H1 (cell line): ENCODE measurements around the gene CFD. TPM values are rescaled to one million over a fixed set of nuclear protein-coding genes. Genes with fewer than 3 reads are reported as not detected.

ENCODE experiments used
- CTCF ChIA-PET: fragments of 300-600 bp; sonication (Branson Sonifier 250); formaldehyde crosslinking; loops from one replicate; lab custom pipeline; 2021; ENCODE audit not compliant: partially characterized antibody; lab: Charles Lee
- POLR2A ChIA-PET: fragments of 300-600 bp; sonication (Branson Sonifier 250); formaldehyde crosslinking; loops from one replicate; lab custom pipeline; 2021; ENCODE audit warnings: inconsistent platforms; ENCODE audit not compliant: partially characterized antibody; lab: Charles Lee
- DNase-seq, 2 experiments: peaks; one replicate each; pipeline versions ENCODE4 v3.0.0 to v3.0.0-alpha.2; 2010 to 2022; ENCODE audit warnings: low spot score in 2 of 2, low read depth in 1 of 2, mixed read lengths in 1 of 2
- FAIRE-seq: peaks from 2 replicates; lab custom pipeline; 2011; peaks lifted over from hg19 to GRCh38; lab: Jason Lieb, UNC
- H2AFZ ChIP-seq: 2 replicates; pipeline ENCODE4 v1.8.1; 2012; ENCODE audit warnings: low read length, inconsistent platforms
- H2AK5ac ChIP-seq: 2 replicates; pipeline ENCODE4 v1.6.1; 2013; ENCODE audit warnings: low read depth, low read length
- H2BK120ac ChIP-seq: replicated peaks from 2 replicates; pipeline ENCODE3; 2013; ENCODE audit warnings: low read depth, low read length, inconsistent platforms
- H2BK12ac ChIP-seq: 2 replicates; pipeline ENCODE4 v1.6.1; 2013; ENCODE audit warnings: low read depth, low read length
- H2BK15ac ChIP-seq: 2 replicates; pipeline ENCODE4 v1.6.1; 2013; ENCODE audit warnings: low read length
- H2BK20ac ChIP-seq: 2 replicates; pipeline ENCODE4 v1.6.1; 2013; ENCODE audit warnings: low read length
- H2BK5ac ChIP-seq: 2 replicates; pipeline ENCODE4 v1.6.1; 2013; ENCODE audit warnings: low read depth, low read length
- H3K14ac ChIP-seq: 2 replicates; pipeline ENCODE4 v1.6.1; 2013; ENCODE audit warnings: inconsistent platforms; ENCODE audit not compliant: insufficient read length
- H3K18ac ChIP-seq: 2 replicates; pipeline ENCODE4 v1.6.1; 2013; ENCODE audit warnings: low read length; ENCODE audit errors: extremely low read depth
- H3K23ac ChIP-seq: 2 replicates; pipeline ENCODE4 v1.6.1; 2013; ENCODE audit warnings: inconsistent platforms; ENCODE audit not compliant: insufficient read length
- H3K23me2 ChIP-seq: 2 replicates; pipeline ENCODE4 v1.6.1; 2013; ENCODE audit warnings: low read depth, low read length
- H3K27ac ChIP-seq: 2 replicates; pipeline ENCODE4 v1.6.1; 2011; ENCODE audit warnings: low read depth, low read length, inconsistent platforms
- H3K27me3 ChIP-seq, 4 experiments: replicated peaks in 1 of 4; 1 replicate in 1 of 4; 2 replicates in 3 of 4; pipeline versions ENCODE4 v1.6.1 to v1.8.1; 2011 to 2013; ENCODE audit warnings: low read length in 3 of 4, mild to moderate bottlenecking in 3 of 4, inconsistent platforms in 2 of 4, mixed read lengths in 2 of 4, moderate library complexity in 1 of 4; ENCODE audit not compliant: control insufficient read depth in 3 of 4, insufficient read depth in 3 of 4; ENCODE audit errors: extremely low read depth in 1 of 4
- H3K36me3 ChIP-seq, 4 experiments: 2 replicates each; pipeline versions ENCODE4 v1.6.1 to v1.8.1; 2011 to 2013; ENCODE audit warnings: mild to moderate bottlenecking in 4 of 4, low read length in 3 of 4, moderate library complexity in 2 of 4, control low read depth in 1 of 4, inconsistent platforms in 1 of 4; ENCODE audit not compliant: insufficient read depth in 4 of 4, control insufficient read depth in 2 of 4
- H3K4ac ChIP-seq: replicated peaks from 2 replicates; pipeline ENCODE3; 2013; ENCODE audit warnings: low read length, low read depth, mixed read lengths, inconsistent platforms; ENCODE audit not compliant: insufficient read length
- H3K4me1 ChIP-seq, 4 experiments: replicated peaks in 1 of 4; 1 replicate in 1 of 4; 2 replicates in 3 of 4; pipeline versions ENCODE4 v1.6.1 to v1.8.1; 2011 to 2013; ENCODE audit warnings: low read length in 3 of 4, inconsistent platforms in 2 of 4, mixed read lengths in 1 of 4; ENCODE audit not compliant: insufficient read depth in 4 of 4, control insufficient read depth in 3 of 4
- H3K4me2 ChIP-seq, 2 experiments: 2 replicates each; pipeline versions ENCODE4 v1.6.1 to v1.8.1; 2011 to 2013; ENCODE audit warnings: low read depth in 2 of 2, low read length in 2 of 2, control low read depth in 1 of 2, inconsistent platforms in 1 of 2, mild to moderate bottlenecking in 1 of 2; ENCODE audit not compliant: insufficient read depth in 1 of 2
- H3K4me3 ChIP-seq, 4 experiments: fragments of 200-600, 300-600 bp in 1 of 4; sonication (generic), shearing (Covaris generic), sonication (Bioruptor Twin) in 1 of 4; 2 replicates each; pipeline versions ENCODE4 v1.5.1 to v1.8.1; 2011 to 2016; ENCODE audit warnings: low read length in 4 of 4, low read depth in 3 of 4, control low read depth in 2 of 4, inconsistent platforms in 2 of 4, mild to moderate bottlenecking in 2 of 4, mixed read lengths in 1 of 4, moderate library complexity in 1 of 4; ENCODE audit not compliant: insufficient read depth in 2 of 4; ENCODE audit errors: extremely low read depth in 1 of 4
- H3K56ac ChIP-seq: replicated peaks from 2 replicates; pipeline ENCODE3; 2013; ENCODE audit warnings: low read depth, mild to moderate bottlenecking, mixed read lengths, low read length, inconsistent platforms; ENCODE audit not compliant: insufficient read length
- H3K79me1 ChIP-seq: 2 replicates; pipeline ENCODE4 v1.6.1; 2013; ENCODE audit warnings: low read depth, low read length, control low read depth
- H3K79me2 ChIP-seq, 2 experiments: 2 replicates each; pipeline versions ENCODE4 v1.6.1 to v1.8.1; 2012 to 2013; ENCODE audit warnings: low read length in 2 of 2, mild to moderate bottlenecking in 2 of 2, inconsistent platforms in 1 of 2; ENCODE audit not compliant: insufficient read depth in 2 of 2, control insufficient read depth in 1 of 2
- H3K9ac ChIP-seq, 4 experiments: replicated peaks in 1 of 4; 1 replicate in 1 of 4; 2 replicates in 3 of 4; pipeline versions ENCODE4 v1.6.1 to v1.8.1; 2011 to 2013; ENCODE audit warnings: low read depth in 3 of 4, low read length in 3 of 4, control low read depth in 2 of 4, mild to moderate bottlenecking in 2 of 4, moderate library complexity in 2 of 4, inconsistent platforms in 1 of 4; ENCODE audit errors: extremely low read depth in 1 of 4
- H3K9me3 ChIP-seq, 2 experiments: 2 replicates each; pipeline versions ENCODE4 v1.6.1 to v1.8.1; 2012 to 2013; ENCODE audit warnings: mild to moderate bottlenecking in 2 of 2, moderate library complexity in 2 of 2, control low read depth in 1 of 2, inconsistent platforms in 1 of 2, low read depth in 1 of 2, low read length in 1 of 2, mixed read lengths in 1 of 2; ENCODE audit not compliant: insufficient read depth in 2 of 2
- H4K20me1 ChIP-seq, 2 experiments: replicated peaks in 1 of 2; 2 replicates each; pipeline versions ENCODE3 to v1.8.1; 2011 to 2013; ENCODE audit warnings: inconsistent platforms in 2 of 2, low read length in 2 of 2, mild to moderate bottlenecking in 1 of 2; ENCODE audit not compliant: insufficient read depth in 2 of 2, control insufficient read depth in 1 of 2
- H4K5ac ChIP-seq: 2 replicates; pipeline ENCODE4 v1.6.1; 2013; ENCODE audit warnings: low read length, low read depth, mixed read lengths, inconsistent platforms; ENCODE audit not compliant: insufficient read length
- H4K8ac ChIP-seq: 2 replicates; pipeline ENCODE4 v1.8.0; 2013; ENCODE audit warnings: mild to moderate bottlenecking, moderate library complexity, low read length, inconsistent platforms; ENCODE audit not compliant: insufficient read depth; ENCODE audit errors: extremely low read depth
- H4K91ac ChIP-seq: replicated peaks from 2 replicates; pipeline ENCODE3; 2013; ENCODE audit warnings: low read length, mixed read lengths, inconsistent platforms; ENCODE audit not compliant: insufficient read length
- CHD2 ChIP-seq: IDR thresholded peaks from 2 replicates; pipeline ENCODE4 v1.6.1; 2012; ENCODE audit warnings: low read length, improper control_type of control experiment
- WGBS, 2 experiments: shearing (Covaris generic) in 1 of 2; methylation state at CpG; one replicate each; pipeline versions ENCODE4 v1.1.6 to v1.1.7; 2013 to 2015; ENCODE audit warnings: low lambda C conversion rate in 2 of 2, mixed read lengths in 2 of 2, inconsistent platforms in 1 of 2, low coverage in 1 of 2, missing lambda C conversion rate in 1 of 2; ENCODE audit not compliant: insufficient replicate concordance in 2 of 2, insufficient coverage in 1 of 2, insufficient read length in 1 of 2; ENCODE audit errors: extremely low coverage in 1 of 2, missing lambda C conversion rate in 1 of 2; 5-methylcytosine and 5-hydroxymethylcytosine counted together
- polyA plus RNA-seq, 7 experiments: library from polyadenylated mRNA; depleted of rRNA in 3 of 7; stranded (reverse) in 5 of 7; unstranded in 2 of 7; fragments of >200 nt in 5 of 7; fragments of 200-250 nt in 2 of 7; gene quantifications; 1 replicate in 5 of 7; 2 replicates in 1 of 7; 4 replicates in 1 of 7; pipeline versions ENCODE4 v1.2.1 to v1.2.3, GENCODE V29; 2011 to 2013; ENCODE audit warnings: missing spikeins in 2 of 7, mixed read lengths in 2 of 7
- total RNA-seq: library from RNA; stranded (reverse); fragmentation: NEBNext Ultra II Directional; extraction: Animal tissue kit (Norgen Biotek cat#: 25700); gene quantifications from 2 replicates; pipeline ENCODE4 v1.2.1, GENCODE V29; 2021

CFD gene
- total and polyA plus RNA-seq, 2 of the 8 experiments (the other 6 are each of a cell fraction or from before 2014, with no cell fraction given): 1.7 to 2.8 TPM

GRCh38 chr19:884420-885211 lies 25.2 kb downstream of the CFD start:
- Histone ChIP-seq H3K18ac (no peak overlapping the region), H4K91ac (no peak overlapping the region), H3K4me2 (no peak overlapping the region), H2BK120ac (no peak overlapping the region), H4K5ac (no peak overlapping the region), H2BK5ac (no peak overlapping the region), H2BK12ac (no peak overlapping the region), H3K79me2 (no peaks in the 10 kb centered on the region), H3K79me1 (no peaks in the 10 kb centered on the region), H2AFZ (no peak overlapping the region), H2AK5ac (no peak overlapping the region), H3K14ac (no peak overlapping the region), H3K27me3 (no peaks in the 10 kb centered on the region), H3K9me3 (no peaks in the 10 kb centered on the region), H3K56ac (no peak overlapping the region), H2BK15ac (no peak overlapping the region), H3K4me1 (no peaks in the 10 kb centered on the region), H4K20me1 (peaks cover 5 to 10% of the 10 kb centered on the region in 2 experiments), H3K4me3 (no peak overlapping the region), H3K23ac (no peak overlapping the region), H3K9ac (no peak overlapping the region), H3K4ac (no peak overlapping the region), H3K36me3 (peaks cover 0 to 27% (median 8%) of the 10 kb centered on the region in 4 experiments; a peak in 4 of 8 replicates), H3K23me2 (no peaks in the 10 kb centered on the region), H4K8ac (no peak overlapping the region)
- no peak for FAIRE-seq
- 91% methylated on average over 41 of the region's 51 CpGs; no CpG with 5 or more reads in 1 of the 2 experiments for WGBS, 2 experiments
- ChIA-PET POLR2A (no interaction called here), CTCF (no interaction called here)
- no peak for TF ChIP-seq CHD2
- TF ChIP-seq, all 59 proteins: peak for 0
- no peak overlapping the region for H2BK20ac ChIP-seq
- no peak for DNase-seq
- H3K27ac ChIP-seq: no peak overlapping the region
